Cerebellar nuclear complex (tissue), 1 donor: ENCODE data around the gene DOCK8.
"Not testable (repeated sequence)": the region's sequence is repeated elsewhere in the genome, so short reads cannot be mapped to it uniquely, and the experiment has no call there.

Source experiments
- DNase-seq, 2 experiments: peaks; one replicate each; lab custom pipeline; 2025; lab: John Stamatoyannopoulos, UW

Gene DOCK8

DNA sequence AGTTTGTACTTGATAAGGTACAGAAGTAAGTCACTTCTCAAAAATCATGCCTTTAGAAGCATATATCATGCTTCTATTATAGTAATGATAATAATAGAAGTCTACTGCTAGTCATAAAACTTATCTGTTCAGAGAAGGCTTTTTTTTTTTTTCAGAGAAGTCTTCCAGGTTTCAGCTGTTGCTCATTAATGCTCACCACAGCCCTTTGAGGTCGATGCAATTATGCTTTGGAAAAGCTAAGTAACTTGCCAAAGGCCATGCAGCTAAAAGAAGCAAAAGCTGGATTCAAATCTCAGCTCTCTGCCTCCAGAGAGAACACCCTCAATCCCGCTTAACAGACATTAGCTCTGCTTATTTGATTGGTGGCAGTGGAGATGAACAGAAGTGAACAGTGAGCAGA is 150.8 kb downstream of the DOCK8 start:
- no peak for DNase-seq

DNA sequence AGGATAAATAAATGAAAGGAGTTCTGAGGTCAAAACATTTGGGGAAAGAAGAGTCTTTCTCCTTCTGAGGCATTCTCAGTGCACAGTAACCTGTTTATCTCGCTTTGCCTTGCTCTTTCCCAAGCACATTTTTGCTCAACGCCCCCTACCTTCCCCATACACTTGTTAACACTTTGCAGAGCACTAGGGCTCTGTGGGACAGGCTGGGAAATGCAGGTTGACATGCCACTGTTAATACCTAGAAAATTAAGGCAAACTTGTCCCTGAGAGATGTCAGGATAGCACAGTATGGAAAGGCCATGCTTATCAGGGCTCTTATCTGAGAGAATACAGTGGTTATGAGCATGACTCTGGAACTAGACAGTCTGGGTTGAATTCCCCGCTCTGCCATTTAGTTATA is 152.0 kb downstream of the DOCK8 start:
- DNase-seq: no peak

DNA sequence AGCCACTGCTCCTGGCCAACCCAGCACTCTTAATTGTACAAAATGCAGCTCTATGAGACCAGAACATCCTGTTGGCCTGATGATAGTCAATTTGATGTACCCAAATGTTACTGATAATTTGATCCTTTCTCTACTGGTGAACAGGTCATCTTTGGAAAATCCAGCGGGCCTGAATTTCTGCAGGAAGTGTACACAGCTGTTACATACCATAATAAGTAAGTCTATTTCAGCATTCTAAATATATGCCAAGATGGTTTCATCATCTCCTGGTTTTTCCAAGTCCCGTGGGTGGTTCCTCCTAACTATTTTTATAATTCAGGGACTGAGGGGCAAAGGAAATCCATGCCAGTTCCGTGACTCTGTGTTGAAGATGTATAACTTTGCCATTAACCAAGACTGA is 155.4 kb downstream of the DOCK8 start:
- no peak for DNase-seq

DNA sequence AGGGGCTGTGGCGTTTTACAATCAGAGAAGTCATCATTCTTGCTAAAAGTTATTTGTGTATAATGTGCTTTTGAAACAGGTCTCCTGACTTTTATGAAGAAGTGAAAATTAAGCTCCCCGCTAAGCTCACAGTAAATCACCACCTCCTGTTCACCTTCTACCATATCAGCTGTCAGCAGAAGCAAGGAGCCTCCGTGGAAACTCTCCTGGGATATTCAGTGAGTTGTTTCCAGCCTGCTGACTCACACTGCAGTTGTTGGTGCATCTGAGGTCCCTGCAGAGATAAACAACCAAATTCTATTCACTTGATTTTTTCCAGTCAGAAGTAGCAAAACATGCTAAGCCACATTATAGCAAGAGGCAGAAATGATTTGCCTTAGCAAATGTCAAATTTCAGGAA is 156.7 kb downstream of the DOCK8 start:
- DNase-seq: no peak

DNA sequence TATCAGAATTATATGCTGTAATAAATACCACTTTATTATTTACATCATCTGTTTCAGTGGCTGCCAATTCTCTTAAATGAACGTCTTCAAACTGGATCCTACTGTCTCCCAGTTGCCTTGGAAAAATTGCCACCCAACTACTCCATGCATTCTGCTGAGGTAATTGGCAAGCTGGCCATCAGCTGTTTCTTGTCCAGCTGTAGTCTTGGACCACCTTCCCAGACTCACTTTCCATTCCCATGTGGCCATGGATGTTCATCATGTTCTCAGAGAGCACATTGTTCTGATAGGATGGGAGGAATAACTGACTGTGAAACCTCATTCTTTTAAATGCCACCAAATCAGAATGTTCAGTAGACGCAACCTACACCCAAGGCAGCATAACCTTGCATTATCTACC is 157.5 kb downstream of the DOCK8 start:
- DNase-seq: no peak

DNA sequence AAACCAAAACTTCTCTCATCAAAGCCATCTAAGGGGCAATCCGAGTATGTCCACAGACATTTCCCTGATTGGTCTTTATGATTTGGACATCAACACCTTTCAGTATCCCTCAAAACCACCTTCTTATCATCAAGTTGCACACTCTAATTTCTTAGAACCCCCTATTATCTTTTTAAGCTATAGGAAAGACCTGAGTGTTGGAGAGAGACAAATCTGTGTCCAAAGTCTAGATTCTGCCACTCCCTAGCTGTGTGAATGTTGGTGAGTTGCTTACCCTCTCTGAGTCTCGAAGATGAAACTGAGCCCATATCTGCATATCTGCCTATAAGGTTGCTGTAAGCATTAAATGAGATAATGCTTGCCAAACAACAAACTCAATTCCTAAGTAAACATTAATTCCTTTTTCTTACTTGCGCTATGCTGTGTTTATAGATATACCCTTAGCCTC is 159.1 kb downstream of the DOCK8 start:
- no peak for DNase-seq

DNA sequence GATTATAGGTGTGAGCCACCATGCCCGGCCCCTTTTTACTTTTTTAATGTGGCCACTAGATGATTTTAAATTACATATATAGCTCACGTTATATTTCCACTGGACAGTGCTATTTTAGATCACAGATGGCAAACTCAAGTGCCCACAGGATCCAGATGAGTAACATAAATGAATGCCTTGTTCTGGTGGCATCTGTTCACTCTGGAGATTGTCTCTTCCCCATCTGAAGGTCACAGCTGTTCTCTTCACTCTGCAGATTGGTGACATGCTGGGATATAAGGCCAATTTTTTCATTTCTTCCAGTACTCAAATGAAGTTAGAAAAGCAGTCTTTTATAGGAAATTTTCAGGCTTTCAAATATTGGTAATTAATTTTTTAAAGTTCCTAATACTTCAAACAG is 160.1 kb downstream of the DOCK8 start:
- no peak for DNase-seq

DNA sequence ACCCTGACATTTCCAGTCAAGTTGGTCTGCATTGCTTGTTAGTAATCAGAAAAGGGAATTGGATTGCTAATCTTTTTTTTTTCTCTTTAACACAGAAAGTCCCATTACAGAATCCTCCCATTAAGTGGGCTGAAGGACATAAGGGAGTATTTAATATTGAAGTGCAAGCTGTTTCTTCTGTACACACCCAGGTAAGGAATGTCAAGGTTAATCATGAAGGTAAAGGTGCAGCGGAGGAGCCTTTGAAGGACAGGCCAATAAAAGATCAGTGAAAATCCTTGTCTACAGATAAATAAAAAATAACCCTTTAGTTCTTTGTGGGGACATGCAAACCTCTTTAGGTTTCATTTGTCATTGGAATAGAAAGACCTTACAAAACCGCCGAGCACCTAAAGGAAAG is 161.4 kb downstream of the DOCK8 start:
- DNase-seq: no peak

DNA sequence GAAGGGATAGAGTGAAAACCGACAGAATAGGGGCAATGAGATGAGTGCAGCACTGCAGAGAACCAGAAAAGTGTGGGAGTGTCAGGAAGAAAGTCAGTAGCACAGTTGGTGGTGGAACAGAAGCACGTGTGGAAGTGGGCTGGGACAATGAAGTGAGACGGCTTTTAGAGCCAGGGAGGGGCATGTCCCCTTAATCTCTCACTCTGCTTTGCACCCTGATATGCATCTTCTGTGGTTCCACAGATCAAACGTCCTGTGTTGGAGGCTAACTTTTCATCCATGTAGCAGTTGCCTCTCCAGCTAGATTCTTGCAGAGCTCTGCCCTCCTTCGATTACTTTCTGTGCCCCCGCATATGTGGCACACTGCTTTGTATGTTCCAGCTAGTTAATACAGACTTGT is 163.6 kb downstream of the DOCK8 start:
- no peak for DNase-seq

DNA sequence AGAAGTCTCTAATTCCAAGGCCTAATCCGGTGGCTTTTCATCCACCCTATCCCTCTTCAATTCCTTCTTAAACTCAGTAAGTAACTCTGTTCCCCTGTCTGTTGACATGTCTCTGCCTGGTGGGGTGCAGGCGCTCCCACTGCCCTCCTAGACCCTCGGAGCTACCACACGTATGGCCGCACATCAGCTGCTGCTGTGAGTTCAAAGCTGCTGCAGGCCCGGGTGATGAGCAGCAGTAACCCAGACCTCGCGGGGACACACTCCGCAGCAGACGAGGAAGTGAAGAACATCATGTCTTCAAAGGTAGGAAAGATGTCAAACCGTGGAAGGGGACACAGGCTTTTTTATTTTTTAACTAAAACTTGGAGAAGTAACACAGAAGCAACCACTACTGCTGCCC is 167.7 kb downstream of the DOCK8 start:
- no peak for DNase-seq

DNA sequence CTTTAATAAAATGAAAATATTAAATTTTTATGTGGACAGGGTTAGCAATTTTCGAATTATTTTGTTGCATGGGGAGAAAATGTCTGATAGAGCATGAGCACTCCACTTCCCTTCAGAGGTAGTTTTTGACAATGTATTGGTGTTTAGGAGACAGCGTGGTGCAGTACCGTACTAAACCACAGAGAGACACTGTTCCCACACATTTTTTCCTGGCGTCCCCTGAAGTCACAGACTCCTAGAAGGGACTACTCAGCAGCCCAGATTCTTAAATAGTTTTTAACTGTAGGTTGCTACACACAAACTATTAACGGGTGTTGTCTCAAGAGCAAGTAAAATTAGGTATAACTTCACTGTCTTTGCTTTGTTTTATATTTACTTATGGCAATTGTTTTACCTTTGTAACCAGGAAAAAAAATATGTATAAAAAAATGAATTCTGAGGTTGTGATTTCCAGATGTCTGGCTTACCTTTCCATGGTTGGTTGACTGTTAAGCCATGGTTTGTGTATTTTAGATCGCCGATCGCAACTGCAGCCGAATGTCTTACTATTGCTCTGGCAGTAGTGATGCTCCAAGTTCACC is 171.2 kb downstream of the DOCK8 start:
- DNase-seq: no peak

DNA sequence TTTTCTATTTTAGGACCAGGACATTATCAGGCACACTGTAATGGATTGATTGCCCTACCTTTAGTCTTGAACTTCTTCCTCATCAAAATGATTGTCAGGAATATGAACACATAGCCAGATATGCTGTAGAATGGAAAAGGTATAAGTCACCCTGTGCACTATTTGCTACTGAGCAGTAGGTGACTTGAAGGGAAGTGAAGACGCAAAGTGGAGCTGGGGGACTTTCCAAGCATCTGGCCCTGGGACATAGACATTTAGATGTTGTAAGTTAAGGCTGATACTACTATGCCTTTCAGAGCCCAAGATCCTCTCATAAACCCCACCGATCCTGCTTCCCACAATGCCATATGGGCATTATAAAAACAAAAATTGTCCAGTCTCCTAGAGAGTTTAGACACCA is 174.5 kb downstream of the DOCK8 start:
- DNase-seq: no peak

DNA sequence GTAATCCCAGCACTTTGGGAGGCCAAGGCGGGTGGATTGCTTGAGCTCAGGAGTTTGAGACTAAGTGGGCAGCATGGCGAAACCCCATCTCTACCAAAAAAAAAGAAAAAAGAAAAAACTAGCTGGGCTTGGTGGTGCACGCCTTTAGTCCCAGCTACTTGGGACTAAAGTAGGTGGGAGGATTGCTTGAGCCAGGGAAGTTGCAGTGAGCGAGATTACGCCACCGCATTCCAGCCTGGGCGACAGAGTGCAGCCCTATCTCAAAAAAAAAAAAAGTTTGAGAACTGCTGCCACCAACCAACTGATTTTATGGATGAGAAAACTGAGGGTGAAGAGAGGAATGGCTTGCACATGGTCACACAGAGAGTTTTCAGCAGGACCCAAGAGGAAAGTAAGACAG is 175.1 kb downstream of the DOCK8 start:
- no peak for DNase-seq

DNA sequence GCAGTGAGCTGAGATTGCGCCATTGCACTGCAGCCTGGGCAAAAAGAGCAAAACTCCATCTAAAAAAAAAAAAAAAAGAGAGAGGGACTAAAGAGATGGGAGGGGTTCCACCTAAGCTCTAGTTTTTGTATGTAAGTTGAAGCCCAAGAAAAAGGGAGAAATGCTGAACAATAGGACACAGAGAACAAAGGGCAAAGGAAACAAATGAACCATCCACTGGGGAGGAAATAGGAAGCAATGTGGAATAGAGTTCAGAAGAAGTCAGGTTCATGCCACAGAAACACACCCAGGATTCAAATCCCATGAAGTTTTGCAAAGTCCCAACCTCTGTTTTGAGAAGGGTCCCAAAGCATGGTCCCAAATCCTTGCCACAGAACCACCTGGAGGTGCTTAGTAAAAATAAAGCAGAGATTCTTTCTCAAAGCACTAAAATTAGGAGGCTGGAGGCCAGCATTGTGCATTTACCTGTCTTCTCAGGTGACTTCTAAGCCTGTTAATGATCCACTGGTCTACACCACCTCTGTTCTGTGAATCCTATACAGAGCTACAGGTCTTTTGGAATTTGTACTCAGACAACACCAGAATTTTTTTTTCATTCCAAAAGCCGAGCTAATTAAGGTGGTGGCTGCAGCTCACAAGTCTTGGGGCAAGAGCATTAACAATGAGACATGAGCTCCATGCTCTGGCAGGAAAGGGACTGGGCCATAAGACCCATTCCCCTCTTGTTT is 177.6 kb downstream of the DOCK8 start:
- no peak for DNase-seq

DNA sequence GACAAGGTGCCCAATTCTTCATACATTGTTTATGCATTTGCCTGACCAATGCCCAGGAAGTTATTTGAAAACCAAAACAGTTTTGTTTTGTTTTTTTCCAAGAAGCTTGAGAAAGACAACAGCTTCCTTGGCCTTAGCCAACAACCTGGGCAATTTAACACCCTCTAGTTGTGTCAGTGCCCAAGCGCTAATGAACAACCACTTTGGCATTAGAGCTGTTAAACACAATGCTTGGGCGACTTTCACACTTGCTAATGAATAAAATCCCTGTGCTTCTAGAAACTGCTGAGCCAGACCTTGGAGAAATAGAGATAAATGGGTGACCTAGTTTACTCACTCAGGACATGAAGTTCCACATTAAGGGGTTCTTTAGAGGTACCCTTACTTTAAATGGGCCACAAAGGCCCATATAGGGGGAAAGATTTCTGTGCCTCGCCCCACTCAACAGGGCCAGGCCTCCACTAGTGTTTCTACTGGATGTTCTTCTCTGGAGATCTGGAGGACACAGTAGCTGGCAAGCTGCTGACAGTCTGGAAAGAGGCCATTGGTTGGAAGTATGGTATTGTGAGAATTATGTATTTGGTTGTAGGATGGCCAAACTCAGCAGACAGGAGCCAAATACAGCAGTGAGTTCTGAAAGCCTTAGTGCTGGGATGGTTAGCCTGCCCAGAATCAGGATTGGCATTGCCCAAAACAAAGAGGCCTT is 179.8 kb downstream of the DOCK8 start:
- DNase-seq: no peak

DNA sequence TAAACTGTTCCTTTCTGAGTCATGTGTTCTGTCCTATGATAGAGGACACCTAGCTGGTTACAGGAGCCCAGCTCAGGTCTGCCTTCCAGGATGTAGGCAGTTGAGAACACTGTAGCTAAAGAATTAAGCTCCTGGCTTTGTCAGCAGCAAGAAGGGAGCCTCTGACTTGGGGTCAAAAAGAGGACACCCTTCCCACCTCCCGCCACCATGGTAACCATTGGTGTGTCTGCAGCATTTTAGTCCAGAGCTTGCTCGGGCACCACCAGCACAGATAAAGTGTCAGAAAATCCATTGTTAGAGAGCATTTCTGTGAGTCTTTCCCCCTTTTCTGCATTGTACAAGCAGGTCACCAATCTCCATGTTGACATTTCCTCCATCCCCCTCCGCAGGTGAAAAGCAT is 181.7 kb downstream of the DOCK8 start:
- DNase-seq: no peak

DNA sequence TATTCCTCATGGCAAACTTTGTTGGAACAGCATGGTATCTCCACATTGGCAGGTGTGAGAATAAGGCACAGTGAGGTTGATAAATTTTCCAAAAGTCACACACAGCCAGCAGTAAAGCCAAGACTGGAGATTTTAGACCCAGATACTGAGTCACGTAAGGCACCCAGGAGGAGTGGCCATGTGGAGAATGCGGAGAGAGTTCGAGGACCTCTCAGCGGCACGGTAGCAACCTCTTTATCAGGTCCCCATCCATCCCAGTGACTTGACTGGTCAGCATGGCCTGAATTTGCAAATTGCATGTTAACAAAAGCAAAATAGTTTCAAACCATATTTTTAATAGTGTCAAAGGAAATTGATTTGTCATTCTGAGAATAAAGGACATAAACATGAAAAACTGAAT is 183.4 kb downstream of the DOCK8 start:
- no peak for DNase-seq

DNA sequence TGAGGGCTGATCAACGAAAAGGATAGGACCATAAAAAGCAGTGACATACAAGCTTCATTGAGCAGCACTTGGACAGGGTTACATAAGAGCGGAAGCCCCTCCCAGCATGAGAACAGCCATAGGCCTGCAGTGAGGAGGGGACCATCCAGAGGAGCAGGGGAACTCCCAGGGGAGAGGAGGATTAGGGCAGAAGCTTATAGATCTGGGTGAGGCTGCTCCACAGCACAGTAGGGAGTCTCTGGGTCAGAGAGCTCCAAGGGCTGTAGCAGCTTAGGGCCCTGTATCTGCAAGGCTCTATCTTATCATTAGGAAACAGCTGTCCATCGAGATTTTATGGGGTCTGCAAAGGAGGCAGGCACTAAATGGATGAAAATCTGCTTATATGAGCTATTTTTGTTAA is 186.6 kb downstream of the DOCK8 start:
- DNase-seq: no peak

DNA sequence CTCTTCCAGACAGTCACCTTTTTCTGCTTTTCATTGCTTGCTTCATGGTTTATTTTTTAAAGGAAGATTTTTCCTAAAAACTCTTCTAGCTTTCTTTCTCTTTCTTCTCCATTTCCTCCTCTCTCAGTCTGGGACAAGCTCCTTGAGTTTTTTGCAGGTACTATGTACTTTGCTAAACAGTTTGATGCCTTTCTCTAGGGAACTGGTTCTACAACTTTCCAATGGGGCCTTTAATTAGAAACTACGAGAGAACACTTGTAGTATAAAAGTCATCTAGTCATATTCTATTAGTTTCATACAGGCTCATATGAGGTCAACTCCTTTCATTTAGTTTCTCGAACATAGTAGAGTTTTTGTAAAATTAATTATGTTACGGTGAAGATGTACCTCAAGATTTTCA is 189.6 kb downstream of the DOCK8 start:
- no peak for DNase-seq

DNA sequence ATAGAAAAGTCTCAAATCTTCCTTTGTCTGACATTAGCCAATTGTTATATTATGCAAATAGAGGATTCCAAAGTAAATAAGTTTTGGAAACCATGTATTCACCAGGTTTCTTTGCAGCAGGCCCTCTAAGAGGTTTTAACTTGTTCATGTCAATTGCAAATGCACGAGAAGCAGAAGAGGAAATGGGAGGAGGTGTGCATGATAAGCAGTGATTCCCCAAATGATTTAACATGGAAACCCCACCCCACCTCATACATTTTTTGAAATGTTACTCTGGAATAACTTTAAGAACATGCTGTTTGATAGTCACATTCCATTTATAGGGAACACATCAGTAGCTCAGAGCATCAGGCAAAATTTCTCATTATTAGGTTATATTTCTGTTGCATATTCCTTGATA is 190.7 kb downstream of the DOCK8 start:
- DNase-seq: no peak

DNA sequence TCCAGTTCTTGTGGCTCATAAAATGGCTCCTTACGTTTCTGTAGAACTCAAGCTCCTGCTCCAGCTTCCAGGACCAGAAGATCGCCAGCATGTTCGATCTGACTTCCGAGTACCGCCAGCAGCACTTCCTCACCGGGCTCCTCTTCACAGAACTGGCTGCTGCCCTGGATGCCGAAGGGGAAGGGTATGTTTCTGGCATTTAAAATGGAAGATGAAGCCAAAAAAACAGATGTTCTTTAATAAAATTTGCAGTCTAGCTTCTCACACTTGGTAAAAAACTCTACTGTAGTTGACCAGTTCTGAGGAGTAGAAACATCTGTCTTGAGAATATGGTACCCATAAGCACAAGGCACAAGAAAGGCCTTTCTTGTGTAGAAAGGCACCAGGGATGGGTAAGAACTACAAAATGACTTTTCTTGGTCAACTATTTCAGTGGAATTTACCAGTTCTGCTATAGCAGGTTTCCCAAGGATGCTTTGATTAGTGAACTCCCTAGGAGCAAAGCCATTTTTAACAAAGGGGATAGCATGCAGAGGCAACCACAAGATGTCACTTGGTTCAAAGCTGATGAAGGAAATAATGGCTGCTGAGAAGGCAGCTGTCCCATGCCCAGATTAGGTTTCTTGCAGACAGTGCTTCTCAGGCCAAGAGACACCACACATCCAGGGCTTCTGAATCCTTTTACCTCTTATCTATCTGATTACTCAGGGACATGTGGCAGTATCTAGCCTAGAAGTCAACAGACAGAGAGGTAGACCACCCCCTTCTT is 192.4 kb downstream of the DOCK8 start:
- no peak for DNase-seq

DNA sequence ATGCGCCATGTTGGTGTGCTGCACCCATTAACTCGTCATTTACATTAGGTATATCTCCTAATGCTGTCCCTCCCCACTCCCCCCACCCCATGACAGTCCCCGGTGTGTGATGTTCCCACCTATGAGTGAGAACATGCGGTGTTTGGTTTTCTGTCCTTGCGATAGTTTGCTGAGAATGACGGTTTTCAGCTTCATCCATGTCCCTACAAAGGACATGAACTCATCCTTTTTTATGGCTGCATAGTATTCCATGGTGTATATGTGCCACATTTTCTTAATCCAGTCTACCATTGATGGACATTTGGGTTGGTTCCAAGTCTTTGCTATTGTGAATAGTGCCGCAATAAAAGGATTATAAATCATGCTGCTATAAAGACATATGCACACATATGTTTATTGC is 195.0 kb downstream of the DOCK8 start:
- not testable (repeated sequence) for DNase-seq

DNA sequence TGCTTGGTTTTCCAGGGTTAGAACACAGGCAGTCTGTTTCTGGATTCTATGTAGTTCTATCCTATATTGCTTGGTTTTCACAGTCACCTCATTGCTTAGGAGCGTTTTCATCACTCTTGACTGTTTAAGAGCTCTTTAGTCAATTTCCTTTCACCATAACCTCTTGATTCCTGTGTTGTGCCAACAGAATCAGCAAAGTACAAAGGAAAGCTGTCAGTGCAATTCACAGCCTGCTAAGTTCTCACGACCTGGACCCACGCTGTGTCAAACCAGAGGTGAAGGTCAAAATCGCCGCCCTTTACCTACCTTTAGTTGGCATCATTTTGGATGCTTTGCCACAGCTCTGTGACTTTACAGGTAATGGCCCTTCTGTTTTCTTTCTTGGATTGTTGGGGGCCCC is 199.9 kb downstream of the DOCK8 start:
- DNase-seq: no peak
